IPS-NIHi7 (cell line): ENCODE results near the gene NANP.

Source experiments
- DNase-seq: peaks from one replicate; pipeline ENCODE4 v3.0.0; 2012; ENCODE audit warnings: mixed read lengths; ENCODE audit errors: extremely low spot score

The NANP gene

GRCh38 chr20:25571817-25572216, 52.0 kb downstream of the NANP start:
- DNase-seq: no peak

DNA sequence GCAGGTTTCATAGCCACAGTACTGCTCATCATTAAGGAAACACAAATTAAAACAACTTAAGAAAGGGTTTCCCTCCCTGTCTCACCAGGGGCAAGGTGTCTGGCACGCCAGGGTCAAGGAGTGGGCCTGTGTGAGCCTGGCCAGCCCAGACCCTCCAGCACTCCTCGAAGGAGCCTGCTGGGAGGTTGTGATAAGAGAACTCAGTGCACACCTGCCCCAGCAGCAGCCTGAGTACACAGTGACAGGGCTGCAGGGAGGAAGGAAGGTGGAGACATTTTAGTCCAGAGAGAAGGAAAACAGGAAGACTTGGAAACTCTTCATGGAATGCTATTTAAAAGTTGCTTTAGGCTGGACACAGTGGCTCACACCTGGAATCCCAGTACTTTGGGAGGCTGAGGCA, 52.6 kb downstream of the NANP start:
- no peak for DNase-seq

- DNase-seq: no peak
Observed at GRCh38 chr20:25570148-25570530, 53.7 kb downstream of the NANP start.

DNA sequence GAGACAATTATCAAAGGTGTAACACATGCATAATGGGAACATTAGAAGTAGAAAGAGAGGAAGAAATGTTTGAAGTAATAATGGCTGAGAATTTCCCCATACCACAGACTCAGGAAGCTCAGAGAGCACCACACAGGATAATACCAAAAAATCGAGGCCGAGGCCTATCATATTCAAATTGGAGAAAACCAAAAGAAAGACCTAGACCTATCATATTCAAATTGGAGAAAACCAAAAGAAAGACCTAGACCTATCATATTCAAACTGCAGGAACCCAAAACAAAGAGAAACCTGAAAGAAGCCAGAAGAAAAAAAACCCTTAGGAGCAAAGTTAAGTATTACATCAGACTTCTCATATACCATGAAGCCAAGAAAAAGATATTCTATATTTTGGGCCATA, 56.5 kb downstream of the NANP start:
- DNase-seq: no peak

GRCh38 chr20:25566821-25567220, 57.0 kb downstream of the NANP start:
- DNase-seq: no peak

- DNase-seq: no peak
Observed at GRCh38 chr20:25565578-25566157, 58.1 kb downstream of the NANP start.

DNA sequence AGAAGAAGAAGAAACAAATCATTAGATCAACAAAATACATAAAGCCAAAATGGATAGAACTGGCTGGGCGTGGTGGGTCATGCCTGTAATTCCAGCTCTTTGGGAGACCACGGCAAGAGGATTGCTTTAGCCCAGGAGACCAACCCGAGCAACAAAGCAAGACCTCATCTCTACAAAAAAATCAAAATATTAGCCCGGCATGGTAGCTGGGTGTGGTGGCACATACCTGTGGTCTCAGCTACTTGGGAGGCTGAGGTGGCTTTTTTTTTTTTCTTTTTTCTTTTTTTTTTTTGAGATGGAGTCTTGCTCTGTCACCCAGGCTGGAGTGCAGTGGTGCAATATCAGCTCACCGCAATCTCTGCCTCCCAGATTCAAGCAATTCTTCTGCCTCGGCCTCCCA, 59.9 kb downstream of the NANP start:
- DNase-seq: no peak

DNA sequence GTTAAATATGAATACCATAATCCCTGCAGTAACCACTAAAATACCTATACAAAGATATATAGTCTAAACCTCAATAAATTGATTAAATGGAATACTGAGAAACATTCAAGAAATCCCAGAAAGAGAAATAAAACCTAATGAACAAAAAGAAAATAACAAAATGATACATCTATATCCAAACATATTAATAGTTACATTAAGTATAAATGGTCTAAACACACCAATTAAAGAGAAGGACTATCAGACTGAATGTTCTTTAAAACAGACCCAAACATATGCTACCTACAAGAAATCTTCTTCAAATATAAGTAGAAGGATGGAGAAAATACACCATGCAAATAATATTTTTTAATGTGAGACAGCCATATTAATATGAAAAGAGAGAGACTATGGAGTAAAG, 60.5 kb downstream of the NANP start:
- DNase-seq: no peak
